Uterus (tissue), 4 donors: ENCODE data around the gene FLOT1. TPM values are rescaled to one million over a fixed set of nuclear protein-coding genes. Genes with fewer than 3 reads are reported as not detected.

Experiments used
- DNase-seq, 2 donors: peaks; one replicate each; pipeline ENCODE4 v3.0.0-alpha.2; 2019 to 2020
- H3K27ac ChIP-seq, 2 donors: fragments of 200-600 bp; sonication (generic); 1 replicate in 1 of 2; 2 replicates in 1 of 2; pipeline ENCODE4 v1.5.1; 2016 to 2018
- H3K27me3 ChIP-seq, 2 donors: fragments of 200-600 bp; sonication (generic); one replicate each; pipeline ENCODE4 v1.5.1; 2018 to 2019; ENCODE audit warnings: control low read depth in 1 of 2
- H3K36me3 ChIP-seq, 2 donors: fragments of 200-600 bp; sonication (generic); one replicate each; pipeline ENCODE4 v1.5.1; 2019; ENCODE audit warnings: control low read depth in 1 of 2
- H3K4me1 ChIP-seq, 2 donors: fragments of 200-600 bp; sonication (generic); one replicate each; pipeline ENCODE4 v1.5.1; 2018 to 2019; ENCODE audit warnings: control low read depth in 1 of 2
- H3K4me3 ChIP-seq, 2 donors: fragments of 200-600 bp; sonication (generic); 1 replicate in 1 of 2; 2 replicates in 1 of 2; pipeline ENCODE4 v1.5.1; 2018 to 2019; ENCODE audit warnings: mild to moderate bottlenecking in 1 of 2
- H3K9me3 ChIP-seq, 2 donors: fragments of 200-600 bp; sonication (generic); one replicate each; pipeline ENCODE4 v1.5.1; 2019; ENCODE audit warnings: control low read depth in 1 of 2
- POLR2A ChIP-seq, 2 donors: fragments of 450-650 bp; IDR thresholded peaks; one replicate each; pipeline ENCODE4 v1.6.1; 2016; ENCODE audit warnings: antibody characterized with exemption in 2 of 2, mild to moderate bottlenecking in 1 of 2, moderate library complexity in 1 of 2
- intact Hi-C: fragments of 100-400 bp; cut with DNase I; formaldehyde crosslinking; loops from one replicate; pipeline ENCODE4 v1.15.1; 2023; ENCODE audit warnings: low total_unique reads
- small RNA-seq: library from RNA; depleted of rRNA; stranded (forward); fragments of <200 nt; gene quantifications from one replicate; pipeline ENCODE3, GENCODE V24; 2016
- total RNA-seq, 4 donors: library from RNA; depleted of rRNA in 3 of 4; stranded (reverse); fragments of >200 nt in 3 of 4; gene quantifications; one replicate each; pipeline versions ENCODE4 v1.1.0 to v1.2.4, GENCODE V29; 2014 to 2023
- TF ChIP-seq, protein P1 (sequence below), 4 experiments: fragments of 200-600 bp in 2 of 4; fragments of 450-650 bp in 2 of 4; sonication (generic) in 2 of 4; IDR thresholded peaks; one replicate each; pipeline ENCODE4 v1.5.1; 2016 to 2019; ENCODE audit warnings: antibody characterized with exemption in 4 of 4, mild to moderate bottlenecking in 2 of 4, moderate library complexity in 1 of 4
- donor health status: DM: yes; HTN: yes; CAD: no.

The FLOT1 gene
- total RNA-seq, 4 donors from 2014 or later: 47.1 to 155 (median 64.6) TPM

GRCh38 chr6:30681766-30682142 is 60.7 kb downstream of the FLOT1 start:
- Histone ChIP-seq H3K9me3 (no peaks in the 10 kb centered on the region), H3K27me3 (no peaks in the 10 kb centered on the region), H3K4me1 (peaks cover 0 to 27% of the 10 kb centered on the region in 2 donors), H3K4me3 (peak overlapping the region; percentile 79 to 99), H3K36me3 (no peaks in the 10 kb centered on the region), H3K27ac (peak overlapping the region; percentile 98 to 99)
- intact Hi-C loops: no loop called here
- DNase-seq: no peak
- TF ChIP-seq POLR2A (IDR thresholded peaks at IDR 0.05): no peak

DNA sequence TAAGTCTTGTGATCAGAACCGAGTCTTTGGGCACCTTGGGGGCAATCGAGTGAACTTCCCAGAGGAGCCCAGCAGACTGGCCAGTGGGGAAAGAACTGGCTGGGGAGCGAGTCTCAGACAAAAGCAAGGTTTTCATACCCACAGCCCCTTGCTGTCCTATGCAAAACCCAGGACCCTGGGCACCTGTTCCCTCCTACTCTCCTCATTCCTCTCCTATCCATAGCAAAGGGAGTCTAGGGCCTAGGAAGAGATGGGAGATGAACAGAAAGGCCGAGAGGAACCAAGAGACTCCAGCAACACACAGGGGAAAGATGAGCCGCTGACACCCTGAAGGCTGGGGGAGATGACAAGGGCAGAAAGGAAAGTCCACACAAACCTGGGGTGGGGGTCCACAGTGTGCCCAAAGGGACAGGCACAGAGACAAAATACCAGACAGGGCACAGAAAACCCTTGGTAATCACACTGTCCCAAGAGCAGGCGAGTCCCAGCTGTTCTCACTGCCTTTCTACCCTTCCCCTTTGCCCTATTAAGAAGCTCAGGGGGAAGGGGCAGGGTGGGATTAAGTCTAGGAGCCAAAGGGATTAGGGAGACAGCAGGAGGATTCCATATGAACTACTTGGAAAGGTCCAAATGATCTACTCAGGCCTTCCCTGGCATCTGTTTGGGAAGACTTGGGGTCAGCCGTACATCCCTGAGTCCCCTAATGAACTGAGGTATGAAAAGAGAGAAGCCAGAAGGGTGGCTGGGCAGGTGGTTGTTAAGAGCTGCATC is 62.5 kb downstream of the FLOT1 start:
- Histone ChIP-seq H3K4me3 (no peak overlapping the region), H3K27me3 (no peaks in the 10 kb centered on the region), H3K27ac (peak overlapping the region; percentile 98 to 99), H3K36me3 (no peaks in the 10 kb centered on the region), H3K9me3 (no peaks in the 10 kb centered on the region), H3K4me1 (peaks cover 0 to 27% of the 10 kb centered on the region in 2 donors)
- intact Hi-C loops: loop anchor here (2.0 to 10.0 kb wide), 2 partner anchors 43 to 205 kb away; partner anchors contain the start of gene DDR1
- TF ChIP-seq, protein P1, sequence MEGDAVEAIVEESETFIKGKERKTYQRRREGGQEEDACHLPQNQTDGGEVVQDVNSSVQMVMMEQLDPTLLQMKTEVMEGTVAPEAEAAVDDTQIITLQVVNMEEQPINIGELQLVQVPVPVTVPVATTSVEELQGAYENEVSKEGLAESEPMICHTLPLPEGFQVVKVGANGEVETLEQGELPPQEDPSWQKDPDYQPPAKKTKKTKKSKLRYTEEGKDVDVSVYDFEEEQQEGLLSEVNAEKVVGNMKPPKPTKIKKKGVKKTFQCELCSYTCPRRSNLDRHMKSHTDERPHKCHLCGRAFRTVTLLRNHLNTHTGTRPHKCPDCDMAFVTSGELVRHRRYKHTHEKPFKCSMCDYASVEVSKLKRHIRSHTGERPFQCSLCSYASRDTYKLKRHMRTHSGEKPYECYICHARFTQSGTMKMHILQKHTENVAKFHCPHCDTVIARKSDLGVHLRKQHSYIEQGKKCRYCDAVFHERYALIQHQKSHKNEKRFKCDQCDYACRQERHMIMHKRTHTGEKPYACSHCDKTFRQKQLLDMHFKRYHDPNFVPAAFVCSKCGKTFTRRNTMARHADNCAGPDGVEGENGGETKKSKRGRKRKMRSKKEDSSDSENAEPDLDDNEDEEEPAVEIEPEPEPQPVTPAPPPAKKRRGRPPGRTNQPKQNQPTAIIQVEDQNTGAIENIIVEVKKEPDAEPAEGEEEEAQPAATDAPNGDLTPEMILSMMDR (IDR thresholded peaks at IDR 0.05): no peak
- no peak for TF ChIP-seq POLR2A (IDR thresholded peaks at IDR 0.05)
- DNase-seq: no peak

- Histone ChIP-seq H3K36me3 (no peaks in the 10 kb centered on the region), H3K27ac (peak overlapping the region; percentile 98 to 99), H3K4me1 (peaks cover 0 to 27% of the 10 kb centered on the region in 2 donors), H3K27me3 (no peaks in the 10 kb centered on the region), H3K9me3 (no peaks in the 10 kb centered on the region), H3K4me3 (peak overlapping the region in 1 of 2 donors; percentile 25)
- intact Hi-C loops: loop anchor here (2.0 to 10.0 kb wide), 2 partner anchors 44 to 206 kb away; partner anchors contain the start of gene DDR1
- peak; percentile 83 to 88 for DNase-seq
- no peak for TF ChIP-seq POLR2A (IDR thresholded peaks at IDR 0.05)
- TF ChIP-seq, protein P1 (IDR thresholded peaks at IDR 0.05): peak; percentile 97 to 98 (median 98)
These were observed 63.3 kb downstream of the FLOT1 start for GRCh38 chr6:30678964-30679726.

Small RNA genes within 50 kb of the gene (small RNA-seq; reads per million reads assigned to genes)
- gene RF00019 (not detected), gene RN7SL353P (not detected)

Other genes with a start within 250 kb of the FLOT1 start
- 100 to 1,000 TPM in 2 of 4 donors, 10 to 100 TPM in 1, 1 to 10 TPM in 1; 7.2 to 150 (median 79.5) TPM for gene GNL1, start 186.2 kb downstream of the FLOT1 start, total RNA-seq
- 10 to 100 TPM in 2 of 4 donors, 1 to 10 TPM in 2; 4.4 to 23.0 (median 16.2) TPM for gene PRR3, start 185.4 kb downstream of the FLOT1 start, total RNA-seq
- 10 to 100 TPM; 17.4 to 48.6 (median 28.9) TPM for gene ABCF1, start 171.2 kb downstream of the FLOT1 start, total RNA-seq
- gene PPP1R10, start 125.4 kb downstream of the FLOT1 start, total RNA-seq: 10 to 100 TPM; 24.1 to 86.0 (median 40.2) TPM
- 10 to 100 TPM; 15.1 to 45.5 (median 36.7) TPM for gene MRPS18B, start 124.8 kb downstream of the FLOT1 start, total RNA-seq
- gene ATAT1, start 115.8 kb downstream of the FLOT1 start, total RNA-seq: 10 to 100 TPM in 2 of 4 donors, 1 to 10 TPM in 1, not detected in 1; 8.5 to 10.2 (median 10.1) TPM
- 10 to 100 TPM in 1 of 4 donors, 1 to 10 TPM in 3; 5.6 to 22.2 (median 7.7) TPM for gene C6orf136, start 95.6 kb downstream of the FLOT1 start, total RNA-seq
- gene DHX16, start 69.7 kb downstream of the FLOT1 start, total RNA-seq: 10 to 100 TPM in 2 of 4 donors, 1 to 10 TPM in 2; 3.2 to 31.8 (median 16.3) TPM
- gene PPP1R18, start 56.0 kb downstream of the FLOT1 start, total RNA-seq: 100 to 1,000 TPM in 1 of 4 donors, 10 to 100 TPM in 3; 15.4 to 114 (median 18.2) TPM
- gene NRM, start 51.7 kb downstream of the FLOT1 start, total RNA-seq: 10 to 100 TPM in 1 of 4 donors, 1 to 10 TPM in 2, under 1 TPM in 1; 0.59 to 29.3 (median 5.4) TPM
- 10 to 100 TPM in 2 of 4 donors, 1 to 10 TPM in 2; 3.1 to 61.9 (median 10.2) TPM for gene MDC1, start 25.4 kb downstream of the FLOT1 start, total RNA-seq
- gene TUBB, start 22.3 kb downstream of the FLOT1 start, total RNA-seq: 100 to 1,000 TPM; 130 to 426 (median 290) TPM
- 10 to 100 TPM in 2 of 4 donors, 1 to 10 TPM in 1, under 1 TPM in 1; 0.88 to 23.8 (median 10.4) TPM for gene IER3, start 1.9 kb upstream of the FLOT1 start, total RNA-seq
- gene DDR1, start 141.8 kb upstream of the FLOT1 start, total RNA-seq: 10 to 100 TPM in 2 of 4 donors, 1 to 10 TPM in 2; 2.1 to 74.1 (median 30.3) TPM
- gene GTF2H4, start 165.5 kb upstream of the FLOT1 start, total RNA-seq: 10 to 100 TPM in 3 of 4 donors, not detected in 1; 27.4 to 96.6 (median 65.2) TPM
- gene VARS2, start 171.6 kb upstream of the FLOT1 start, total RNA-seq: 10 to 100 TPM; 12.6 to 34.2 (median 22.4) TPM
- 1 to 10 TPM in 1 of 4 donors, not detected in 3; 1.1 TPM for gene SFTA2, start 189.5 kb upstream of the FLOT1 start, total RNA-seq
- gene MUCL3, start 198.3 kb upstream of the FLOT1 start, total RNA-seq: under 1 TPM in 1 of 4 donors, not detected in 3; under 0.01 TPM
- under 1 TPM in 2 of 4 donors, not detected in 2; 0.28 to 0.59 TPM for gene MUC21, start 241.0 kb upstream of the FLOT1 start, total RNA-seq